Activated T-helper 1 cell treated with anti-CD3 and anti-CD28 coated beads, Interleukin-12 subunit alpha, Interleukin-12 subunit beta, Interleukin-2, Interleukin-4 antibody, amounts not matched to agents 30 ng/mL and 10 ng/mL and 1 ng/mL, durations not matched to agents 14 hours and 24 hours and 36 hours (primary cell): ENCODE data around the gene CRADD. TPM values are rescaled to one million over a fixed set of nuclear protein-coding genes. Genes with fewer than 3 reads are reported as not detected.

Experiments used
- DNase-seq: peaks from one replicate; pipeline ENCODE4 v3.0.0; 2021; ENCODE audit warnings: low spot score
- H3K27ac Mint-ChIP-seq: one replicate; pipeline ENCODE4 v1.8.0; 2021; ENCODE audit warnings: mild to moderate bottlenecking, mixed read lengths
- H3K27me3 Mint-ChIP-seq: one replicate; pipeline ENCODE4 v1.8.0; 2022; ENCODE audit warnings: mild to moderate bottlenecking, moderate library complexity, mixed read lengths; ENCODE audit not compliant: insufficient read depth
- H3K36me3 Mint-ChIP-seq: one replicate; pipeline ENCODE4 v1.8.0; 2021; ENCODE audit warnings: low read depth, mixed read lengths
- H3K4me1 Mint-ChIP-seq: one replicate; pipeline ENCODE4 v1.8.0; 2021; ENCODE audit warnings: low read depth, mixed read lengths
- H3K4me3 Mint-ChIP-seq: one replicate; pipeline ENCODE4 v1.8.0; 2021; ENCODE audit warnings: mild to moderate bottlenecking, moderate library complexity, mixed read lengths
- H3K9me3 Mint-ChIP-seq: one replicate; pipeline ENCODE4 v1.8.0; 2021; ENCODE audit warnings: mixed read lengths
- intact Hi-C: fragments of 100-400 bp; cut with micrococcal nuclease; formaldehyde crosslinking; loops from one replicate; pipeline ENCODE4 v1.15.1; 2024
- total RNA-seq: library from RNA; stranded (reverse); gene quantifications from 2 replicates; pipeline ENCODE4 v1.2.3, GENCODE V29; 2022

The CRADD gene
- total RNA-seq, 1 donor from 2014 or later, result 11.2 TPM

DNA sequence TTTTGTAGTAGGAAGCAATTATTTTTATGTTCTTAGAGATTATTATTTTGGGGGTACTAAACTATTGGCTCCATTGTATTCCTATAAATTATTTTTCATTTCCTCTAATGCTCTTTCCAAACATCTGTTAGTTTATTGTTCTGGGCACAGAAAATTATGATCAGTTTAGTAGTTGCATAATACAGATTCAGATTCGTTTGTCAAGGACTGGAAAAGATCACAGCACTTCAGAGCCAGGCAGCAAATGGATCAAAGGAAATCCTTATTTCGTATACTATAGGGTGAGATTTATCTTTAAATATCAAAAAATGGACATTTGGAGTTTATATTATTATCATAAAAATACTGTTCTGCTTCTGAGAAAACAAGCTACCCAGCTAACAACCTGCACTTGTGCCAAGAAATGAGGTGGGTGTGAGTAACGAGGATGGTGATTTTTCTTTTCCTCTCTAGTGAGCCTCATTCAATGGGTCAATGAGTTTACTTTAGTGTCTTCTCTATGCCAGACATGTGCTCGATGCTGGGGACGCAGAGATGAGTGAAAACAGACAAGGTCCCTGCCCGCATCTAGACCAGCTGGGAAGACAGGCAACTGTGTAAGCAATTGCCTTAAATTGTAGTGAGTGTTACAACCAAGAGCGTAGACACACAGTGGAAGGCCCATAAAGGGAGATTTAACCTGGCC, 262.6 kb downstream of the CRADD start:
- Mint-ChIP-seq H3K27me3 (peaks cover 7% of the 10 kb centered on the region), H3K4me3 (no peak overlapping the region), H3K27ac (no peak overlapping the region), H3K9me3 (peaks cover 31% of the 10 kb centered on the region), H3K36me3 (peaks cover 2% of the 10 kb centered on the region), H3K4me1 (peaks cover 6% of the 10 kb centered on the region)
- intact Hi-C loops, result no loop called here
- DNase-seq, result no peak

DNA sequence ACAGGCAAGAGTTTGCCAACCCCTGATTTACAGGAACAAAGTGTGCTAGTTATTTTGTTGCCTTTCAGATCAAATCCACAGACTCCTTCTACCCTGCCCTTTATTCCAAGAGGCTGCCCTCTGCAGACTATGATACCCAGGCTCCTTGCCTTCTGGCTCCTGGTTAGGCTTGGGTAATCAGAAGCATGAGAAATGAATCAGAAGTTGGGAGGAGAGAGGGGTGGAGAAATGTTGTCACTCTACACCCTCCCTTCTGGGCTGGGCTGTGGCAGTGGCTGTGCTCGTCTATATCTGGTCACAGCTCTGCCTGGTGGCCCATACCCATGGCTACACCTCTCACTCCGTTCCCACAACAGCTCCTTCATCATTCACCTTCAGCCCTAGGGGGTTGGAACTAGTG, 266.6 kb downstream of the CRADD start:
- Mint-ChIP-seq H3K27ac (no peak overlapping the region), H3K27me3 (peaks cover 9% of the 10 kb centered on the region), H3K9me3 (peaks cover 15% of the 10 kb centered on the region), H3K4me3 (no peak overlapping the region), H3K36me3 (no peaks in the 10 kb centered on the region), H3K4me1 (no peaks in the 10 kb centered on the region)
- no peak for DNase-seq
- intact Hi-C loops, result no loop called here

DNA sequence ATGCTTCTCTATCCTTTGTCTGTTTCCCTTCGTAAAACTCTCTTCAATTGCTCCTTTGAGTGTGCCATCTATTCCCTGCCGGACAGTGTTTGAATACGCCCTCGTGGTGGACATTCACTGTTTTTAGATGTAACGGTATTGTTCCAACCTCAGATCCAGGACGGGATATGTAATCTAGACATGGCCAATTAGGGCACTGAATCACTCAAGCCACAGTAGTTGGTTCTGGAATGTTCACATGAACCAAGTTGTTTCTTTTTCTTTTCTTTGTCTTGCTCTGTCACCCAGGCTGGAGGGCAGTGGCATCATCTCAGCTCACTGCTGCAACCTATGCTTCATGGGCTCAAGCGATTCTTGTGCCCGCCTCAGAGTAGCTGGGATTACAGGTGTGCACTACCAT, 267.0 kb downstream of the CRADD start:
- intact Hi-C loops, result no loop called here
- no peak for DNase-seq
- Mint-ChIP-seq H3K4me3 (no peak overlapping the region), H3K9me3 (peaks cover 17% of the 10 kb centered on the region), H3K27ac (no peak overlapping the region), H3K27me3 (peaks cover 9% of the 10 kb centered on the region), H3K36me3 (no peaks in the 10 kb centered on the region), H3K4me1 (no peaks in the 10 kb centered on the region)

Other genes starting within 250 kb of the CRADD start
- 231 and 239 TPM in 2 replicates for gene UBE2N, start 235.4 kb upstream of the CRADD start, total RNA-seq
- gene MRPL42, start 209.9 kb upstream of the CRADD start, total RNA-seq, result 83.2 and 87.0 TPM in 2 replicates
- 28.2 and 28.8 TPM in 2 replicates for gene SOCS2, start 104.7 kb upstream of the CRADD start, total RNA-seq